CD4-positive, alpha-beta T cell (primary cell): ENCODE results near the gene FBXW4. TPM values are rescaled to one million over a fixed set of nuclear protein-coding genes. Genes with fewer than 3 reads are reported as not detected.

ENCODE experiments used
- ATAC-seq: fragments of 200-7000 bp; cut with Tn5 transposase; one replicate; pipeline ENCODE4 v1.10.0; 2022; ENCODE audit warnings: mild to moderate bottlenecking; ENCODE audit not compliant: poor library complexity
- CTCF ChIA-PET: fragments of 350-600 bp; sonication (Branson Sonifier 250); formaldehyde crosslinking; loops from one replicate; lab custom pipeline; 2021; ENCODE audit warnings: antibody characterized with exemption, inconsistent platforms; lab: Charles Lee
- POLR2A ChIA-PET: fragments of 350-600 bp; sonication (Branson Sonifier 250); formaldehyde crosslinking; loops from one replicate; lab custom pipeline; 2021; ENCODE audit warnings: antibody characterized with exemption, inconsistent platforms; lab: Charles Lee
- DNase-seq, 14 experiments: peaks; one replicate each; pipeline ENCODE4 v3.0.0-alpha.2; 2013 to 2020; ENCODE audit warnings: mixed read lengths in 2 of 14
- H3K27ac ChIP-seq, 2 donors: one replicate each; pipeline versions ENCODE4 v1.5.1 to v1.7.0; 2013; ENCODE audit warnings: low read length in 2 of 2, low read depth in 1 of 2, mild to moderate bottlenecking in 1 of 2
- H3K27me3 ChIP-seq, 2 experiments: 1 replicate in 1 of 2; 2 replicates in 1 of 2; pipeline versions ENCODE4 v1.6.1 to v1.7.0; 2013; ENCODE audit warnings: low read length in 2 of 2, control low read depth in 1 of 2, mild to moderate bottlenecking in 1 of 2, moderate library complexity in 1 of 2; ENCODE audit not compliant: insufficient read depth in 2 of 2, control insufficient read depth in 1 of 2
- H3K36me3 ChIP-seq: one replicate; pipeline ENCODE4 v1.6.1; 2013; ENCODE audit warnings: low read length, control low read depth; ENCODE audit not compliant: insufficient read depth
- H3K4me1 ChIP-seq: one replicate; pipeline ENCODE4 v1.6.1; 2013; ENCODE audit warnings: low read length, control low read depth; ENCODE audit not compliant: insufficient read depth
- H3K4me3 ChIP-seq: one replicate; pipeline ENCODE4 v1.5.1; 2013; ENCODE audit warnings: mild to moderate bottlenecking, low read length, moderate library complexity
- H3K9me3 ChIP-seq, 2 experiments: 1 replicate in 1 of 2; 2 replicates in 1 of 2; pipeline versions ENCODE4 v1.6.1 to v1.7.0; 2013; ENCODE audit warnings: low read length in 2 of 2, mild to moderate bottlenecking in 2 of 2, control low read depth in 1 of 2, moderate library complexity in 1 of 2; ENCODE audit not compliant: control insufficient read depth in 1 of 2, insufficient read depth in 1 of 2
- H3K27ac Mint-ChIP-seq: one replicate; pipeline ENCODE4 v1.8.0; 2020; ENCODE audit warnings: mixed read lengths
- H3K27me3 Mint-ChIP-seq: one replicate; pipeline ENCODE4 v1.8.0; 2021; ENCODE audit warnings: mixed read lengths
- H3K36me3 Mint-ChIP-seq: one replicate; pipeline ENCODE4 v1.8.0; 2021; ENCODE audit warnings: low read depth, mixed read lengths
- H3K4me1 Mint-ChIP-seq: one replicate; pipeline ENCODE4 v1.8.0; 2021; ENCODE audit warnings: low read depth, mixed read lengths
- H3K4me3 Mint-ChIP-seq: one replicate; pipeline ENCODE4 v1.8.0; 2020; ENCODE audit warnings: mild to moderate bottlenecking, mixed read lengths
- H3K9me3 Mint-ChIP-seq: one replicate; pipeline ENCODE4 v1.8.0; 2020; ENCODE audit warnings: mixed read lengths
- intact Hi-C, 2 experiments: fragments of 100-400 bp; cut with DNase I in 1 of 2; cut with micrococcal nuclease in 1 of 2; formaldehyde crosslinking; loops; one replicate each; pipeline versions ENCODE4 v1.15.1 to v1.9.0; 2023 to 2025; cut with DNase I, micrococcal nuclease
- total RNA-seq, 174 experiments: library from RNA in 2 of 174; stranded (reverse) in 2 of 174; gene quantifications; one replicate each; pipeline ENCODE4 v1.2.3 and lab custom pipeline; 2021 to 2026
- TF ChIP-seq, protein P1 (sequence below): fragments of 200-600 bp; IDR thresholded peaks from one replicate; pipeline ENCODE4 v1.8.0; 2022; ENCODE audit warnings: antibody characterized with exemption, mild to moderate bottlenecking

FBXW4 gene
- total RNA-seq, 2 experiments from 2014 or later = 69.7 to 76.4 TPM

GRCh38 chr10:101716891-101717659, 22.1 kb upstream of the FBXW4 start:
- no peaks in the 10 kb centered on the region for H3K27me3 ChIP-seq
- intact Hi-C loops = no loop called here
- no peaks in the 10 kb centered on the region for H3K9me3 ChIP-seq
- no peaks in the 10 kb centered on the region for H3K36me3 ChIP-seq
- Mint-ChIP-seq H3K36me3 (no peaks in the 10 kb centered on the region), H3K9me3 (no peaks in the 10 kb centered on the region), H3K4me1 (no peaks in the 10 kb centered on the region), H3K4me3 (no peak overlapping the region), H3K27me3 (peaks cover 20% of the 10 kb centered on the region), H3K27ac (no peak overlapping the region)
- H3K4me1 ChIP-seq = no peaks in the 10 kb centered on the region
- DNase-seq (no peak), ATAC-seq (no peak)
- H3K4me3 ChIP-seq = no peak overlapping the region
- ChIA-PET CTCF (no interaction called here), POLR2A (no interaction called here)
- H3K27ac ChIP-seq = no peak overlapping the region
- TF ChIP-seq, protein P1, sequence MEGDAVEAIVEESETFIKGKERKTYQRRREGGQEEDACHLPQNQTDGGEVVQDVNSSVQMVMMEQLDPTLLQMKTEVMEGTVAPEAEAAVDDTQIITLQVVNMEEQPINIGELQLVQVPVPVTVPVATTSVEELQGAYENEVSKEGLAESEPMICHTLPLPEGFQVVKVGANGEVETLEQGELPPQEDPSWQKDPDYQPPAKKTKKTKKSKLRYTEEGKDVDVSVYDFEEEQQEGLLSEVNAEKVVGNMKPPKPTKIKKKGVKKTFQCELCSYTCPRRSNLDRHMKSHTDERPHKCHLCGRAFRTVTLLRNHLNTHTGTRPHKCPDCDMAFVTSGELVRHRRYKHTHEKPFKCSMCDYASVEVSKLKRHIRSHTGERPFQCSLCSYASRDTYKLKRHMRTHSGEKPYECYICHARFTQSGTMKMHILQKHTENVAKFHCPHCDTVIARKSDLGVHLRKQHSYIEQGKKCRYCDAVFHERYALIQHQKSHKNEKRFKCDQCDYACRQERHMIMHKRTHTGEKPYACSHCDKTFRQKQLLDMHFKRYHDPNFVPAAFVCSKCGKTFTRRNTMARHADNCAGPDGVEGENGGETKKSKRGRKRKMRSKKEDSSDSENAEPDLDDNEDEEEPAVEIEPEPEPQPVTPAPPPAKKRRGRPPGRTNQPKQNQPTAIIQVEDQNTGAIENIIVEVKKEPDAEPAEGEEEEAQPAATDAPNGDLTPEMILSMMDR = no peak

- intact Hi-C loops = no loop called here
- POLR2A ChIA-PET = no interaction called here
- H3K4me3 Mint-ChIP-seq = no peak overlapping the region
- H3K36me3 ChIP-seq = no peaks in the 10 kb centered on the region
- no peak overlapping the region for H3K27ac ChIP-seq
- H3K27me3 Mint-ChIP-seq = peaks cover 32% of the 10 kb centered on the region
- no peaks in the 10 kb centered on the region for H3K36me3 Mint-ChIP-seq
- DNase-seq = no peak
- H3K27me3 ChIP-seq = peaks cover 0 to 4% of the 10 kb centered on the region in 2 experiments
- H3K9me3 ChIP-seq = no peaks in the 10 kb centered on the region
- CTCF ChIA-PET = no interaction called here
- no peaks in the 10 kb centered on the region for H3K4me1 ChIP-seq
- TF ChIP-seq, protein P1 = no peak
- ATAC-seq = no peak
- no peaks in the 10 kb centered on the region for H3K4me1 Mint-ChIP-seq
- no peak overlapping the region for H3K4me3 ChIP-seq
- no peak overlapping the region for H3K27ac Mint-ChIP-seq
- no peaks in the 10 kb centered on the region for H3K9me3 Mint-ChIP-seq
Observed at GRCh38 chr10:101712997-101713396, 18.0 kb upstream of the FBXW4 start.

DNA sequence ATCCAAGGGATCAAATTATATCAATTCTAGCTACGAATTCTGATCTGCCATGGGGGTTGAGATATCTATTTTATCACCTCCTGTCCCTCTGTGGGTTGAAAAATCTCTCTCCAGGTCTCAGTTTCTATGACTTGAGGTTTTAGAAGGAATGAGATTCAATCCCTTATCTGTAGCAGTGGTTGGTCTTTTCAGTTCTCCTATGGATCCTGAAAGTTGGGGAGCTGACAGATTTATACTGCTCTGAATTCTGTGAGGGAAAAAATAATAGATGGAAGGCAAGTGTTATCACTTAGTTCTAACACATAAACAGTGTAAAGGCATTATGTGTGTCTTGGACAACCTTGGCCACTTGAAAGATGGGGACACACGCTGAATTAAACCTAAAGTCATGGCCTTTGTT, 15.8 kb upstream of the FBXW4 start:
- POLR2A ChIA-PET = no interaction called here
- Histone ChIP-seq H3K4me1 (no peaks in the 10 kb centered on the region), H3K36me3 (no peaks in the 10 kb centered on the region), H3K4me3 (no peak overlapping the region), H3K27ac (no peak overlapping the region), H3K27me3 (peaks cover 0 to 4% of the 10 kb centered on the region in 2 experiments), H3K9me3 (no peaks in the 10 kb centered on the region)
- DNase-seq (no peak), ATAC-seq (no peak)
- Mint-ChIP-seq H3K4me3 (no peak overlapping the region), H3K9me3 (no peaks in the 10 kb centered on the region), H3K27ac (no peak overlapping the region), H3K27me3 (peaks cover 36% of the 10 kb centered on the region), H3K4me1 (no peaks in the 10 kb centered on the region), H3K36me3 (no peaks in the 10 kb centered on the region)
- CTCF ChIA-PET = no interaction called here
- TF ChIP-seq, protein P1 = no peak
- intact Hi-C loops = no loop called here
